ENCODE data around the gene SLX4IP. TPM values are rescaled to one million over a fixed set of nuclear protein-coding genes. Genes with fewer than 3 reads are reported as not detected.

SLX4IP gene
- total and polyA plus RNA-seq, 2 of the 13 experiments (the other 11 are each of a cell fraction or from before 2014, with no cell fraction given) = 3.6 to 7.3 TPM

DNA sequence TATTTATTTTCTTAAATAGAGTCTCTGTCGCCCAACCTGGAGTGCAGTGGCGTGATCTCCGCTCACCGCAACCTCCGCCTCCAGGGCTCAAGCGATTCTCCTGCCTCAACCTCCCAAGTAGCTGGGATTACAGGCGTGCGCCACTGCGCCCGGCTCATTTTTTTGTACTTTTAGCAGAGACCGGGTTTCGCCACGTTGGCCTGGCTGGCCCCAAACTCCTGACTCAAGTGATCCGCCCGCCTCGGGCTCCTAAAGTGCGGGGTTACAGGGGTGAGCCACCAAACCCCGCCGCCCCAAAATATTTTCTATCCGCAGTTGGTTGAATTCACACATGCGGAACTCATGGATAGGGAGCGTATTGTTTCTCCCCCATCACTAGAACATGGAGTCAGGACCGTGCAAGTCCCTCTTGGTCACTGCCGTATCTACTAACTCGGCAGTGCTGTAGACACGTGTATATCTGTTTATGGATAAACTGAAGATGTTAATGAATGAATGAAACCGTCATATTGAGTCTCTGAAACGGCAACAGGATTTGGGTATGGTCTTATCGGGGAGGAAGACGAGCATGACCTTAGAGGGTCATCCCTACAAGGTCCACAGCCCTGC, 2.0 kb upstream of the SLX4IP start (continued):
- TF ChIP-seq, protein P1, sequence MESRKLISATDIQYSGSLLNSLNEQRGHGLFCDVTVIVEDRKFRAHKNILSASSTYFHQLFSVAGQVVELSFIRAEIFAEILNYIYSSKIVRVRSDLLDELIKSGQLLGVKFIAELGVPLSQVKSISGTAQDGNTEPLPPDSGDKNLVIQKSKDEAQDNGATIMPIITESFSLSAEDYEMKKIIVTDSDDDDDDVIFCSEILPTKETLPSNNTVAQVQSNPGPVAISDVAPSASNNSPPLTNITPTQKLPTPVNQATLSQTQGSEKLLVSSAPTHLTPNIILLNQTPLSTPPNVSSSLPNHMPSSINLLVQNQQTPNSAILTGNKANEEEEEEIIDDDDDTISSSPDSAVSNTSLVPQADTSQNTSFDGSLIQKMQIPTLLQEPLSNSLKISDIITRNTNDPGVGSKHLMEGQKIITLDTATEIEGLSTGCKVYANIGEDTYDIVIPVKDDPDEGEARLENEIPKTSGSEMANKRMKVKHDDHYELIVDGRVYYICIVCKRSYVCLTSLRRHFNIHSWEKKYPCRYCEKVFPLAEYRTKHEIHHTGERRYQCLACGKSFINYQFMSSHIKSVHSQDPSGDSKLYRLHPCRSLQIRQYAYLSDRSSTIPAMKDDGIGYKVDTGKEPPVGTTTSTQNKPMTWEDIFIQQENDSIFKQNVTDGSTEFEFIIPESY (CRISPR knock-in tag; IDR thresholded peaks at IDR 0.05) = peak; percentile 59; the same call in 1 of the 2 replicates
- TF ChIP-seq ZNF235 (CRISPR knock-in tag; IDR thresholded peaks at IDR 0.05; ENCODE audit: borderline replicate concordance) (peak; percentile 12; the same call in 1 of the 2 replicates), GABPA (IDR thresholded peaks at IDR 0.05; ENCODE audit: low read depth, low read length) (no peak), GABPA (CRISPR knock-in tag; IDR thresholded peaks at IDR 0.05; ENCODE audit: low read depth) (0 out of 2 replicates have a peak, but pooled peaks have one; percentile 21), ZNF101 (CRISPR knock-in tag; IDR thresholded peaks at IDR 0.05; ENCODE audit: borderline replicate concordance, low read depth) (0 out of 2 replicates have a peak, but pooled peaks have one; percentile 43), ZNF556 (CRISPR knock-in tag; IDR thresholded peaks at IDR 0.05; ENCODE audit: borderline replicate concordance) (0 out of 2 replicates have a peak, but pooled peaks have one; percentile 45), NFKB2 (CRISPR knock-in tag; IDR thresholded peaks at IDR 0.05; ENCODE audit: borderline replicate concordance) (0 out of 2 replicates have a peak, but pooled peaks have one; percentile 16), ZSCAN12 (CRISPR knock-in tag; IDR thresholded peaks at IDR 0.05) (0 out of 2 replicates have a peak, but pooled peaks have one; percentile 26), ISX (CRISPR knock-in tag; conservative IDR thresholded peaks at IDR 0.05) (0 out of 2 replicates have a peak, but pooled peaks have one; percentile 58), RAD21 (CRISPR knock-in tag; IDR thresholded peaks at IDR 0.05) (0 out of 2 replicates have a peak, but pooled peaks have one; percentile 9), ZSCAN25 (CRISPR knock-in tag; IDR thresholded peaks at IDR 0.05) (0 out of 2 replicates have a peak, but pooled peaks have one; percentile 26), PRPF4 (IDR thresholded peaks at IDR 0.05; ENCODE audit: low read depth, low read length, poor library complexity, severe bottlenecking) (peak; percentile 84), PCBP1 (IDR thresholded peaks at IDR 0.05; ENCODE audit: borderline replicate concordance, low read depth, low read length) (0 out of 2 replicates have a peak, but pooled peaks have one; percentile 0), MYC (CRISPR knock-in tag; IDR thresholded peaks at IDR 0.05; ENCODE audit: borderline replicate concordance) (no peak)
- TF ChIP-seq, protein P2, sequence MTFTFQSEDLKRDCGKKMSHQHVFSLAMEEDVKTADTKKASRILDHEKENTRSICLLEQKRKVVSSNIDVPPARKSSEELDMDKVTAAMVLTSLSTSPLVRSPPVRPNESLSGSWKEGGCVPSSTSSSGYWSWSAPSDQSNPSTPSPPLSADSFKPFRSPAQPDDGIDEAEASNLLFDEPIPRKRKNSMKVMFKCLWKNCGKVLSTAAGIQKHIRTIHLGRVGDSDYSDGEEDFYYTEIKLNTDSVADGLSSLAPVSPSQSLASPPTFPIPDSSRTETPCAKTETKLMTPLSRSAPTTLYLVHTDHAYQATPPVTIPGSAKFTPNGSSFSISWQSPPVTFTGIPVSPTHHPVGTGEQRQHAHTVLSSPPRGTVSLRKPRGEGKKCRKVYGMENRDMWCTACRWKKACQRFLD (CRISPR knock-in tag; IDR thresholded peaks at IDR 0.05; ENCODE audit: borderline replicate concordance) = no peak
- TF ChIP-seq, protein P3, sequence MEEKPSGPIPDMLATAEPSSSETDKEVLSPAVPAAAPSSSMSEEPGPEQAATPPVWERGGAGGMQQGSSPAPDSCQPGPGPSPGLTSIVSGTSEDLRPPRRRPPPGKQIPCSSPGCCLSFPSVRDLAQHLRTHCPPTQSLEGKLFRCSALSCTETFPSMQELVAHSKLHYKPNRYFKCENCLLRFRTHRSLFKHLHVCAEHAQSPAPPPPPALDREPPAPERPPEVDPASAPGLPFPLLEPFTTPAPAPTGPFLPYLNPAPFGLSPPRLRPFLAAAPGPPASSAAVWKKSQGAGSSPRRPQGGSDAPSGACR (CRISPR knock-in tag; IDR thresholded peaks at IDR 0.05) = no peak
- TF ChIP-seq, protein P4, sequence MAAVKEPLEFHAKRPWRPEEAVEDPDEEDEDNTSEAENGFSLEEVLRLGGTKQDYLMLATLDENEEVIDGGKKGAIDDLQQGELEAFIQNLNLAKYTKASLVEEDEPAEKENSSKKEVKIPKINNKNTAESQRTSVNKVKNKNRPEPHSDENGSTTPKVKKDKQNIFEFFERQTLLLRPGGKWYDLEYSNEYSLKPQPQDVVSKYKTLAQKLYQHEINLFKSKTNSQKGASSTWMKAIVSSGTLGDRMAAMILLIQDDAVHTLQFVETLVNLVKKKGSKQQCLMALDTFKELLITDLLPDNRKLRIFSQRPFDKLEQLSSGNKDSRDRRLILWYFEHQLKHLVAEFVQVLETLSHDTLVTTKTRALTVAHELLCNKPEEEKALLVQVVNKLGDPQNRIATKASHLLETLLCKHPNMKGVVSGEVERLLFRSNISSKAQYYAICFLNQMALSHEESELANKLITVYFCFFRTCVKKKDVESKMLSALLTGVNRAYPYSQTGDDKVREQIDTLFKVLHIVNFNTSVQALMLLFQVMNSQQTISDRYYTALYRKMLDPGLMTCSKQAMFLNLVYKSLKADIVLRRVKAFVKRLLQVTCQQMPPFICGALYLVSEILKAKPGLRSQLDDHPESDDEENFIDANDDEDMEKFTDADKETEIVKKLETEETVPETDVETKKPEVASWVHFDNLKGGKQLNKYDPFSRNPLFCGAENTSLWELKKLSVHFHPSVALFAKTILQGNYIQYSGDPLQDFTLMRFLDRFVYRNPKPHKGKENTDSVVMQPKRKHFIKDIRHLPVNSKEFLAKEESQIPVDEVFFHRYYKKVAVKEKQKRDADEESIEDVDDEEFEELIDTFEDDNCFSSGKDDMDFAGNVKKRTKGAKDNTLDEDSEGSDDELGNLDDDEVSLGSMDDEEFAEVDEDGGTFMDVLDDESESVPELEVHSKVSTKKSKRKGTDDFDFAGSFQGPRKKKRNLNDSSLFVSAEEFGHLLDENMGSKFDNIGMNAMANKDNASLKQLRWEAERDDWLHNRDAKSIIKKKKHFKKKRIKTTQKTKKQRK (IDR thresholded peaks at IDR 0.05; ENCODE audit: low read length) = no peak
- TF ChIP-seq, protein P5, sequence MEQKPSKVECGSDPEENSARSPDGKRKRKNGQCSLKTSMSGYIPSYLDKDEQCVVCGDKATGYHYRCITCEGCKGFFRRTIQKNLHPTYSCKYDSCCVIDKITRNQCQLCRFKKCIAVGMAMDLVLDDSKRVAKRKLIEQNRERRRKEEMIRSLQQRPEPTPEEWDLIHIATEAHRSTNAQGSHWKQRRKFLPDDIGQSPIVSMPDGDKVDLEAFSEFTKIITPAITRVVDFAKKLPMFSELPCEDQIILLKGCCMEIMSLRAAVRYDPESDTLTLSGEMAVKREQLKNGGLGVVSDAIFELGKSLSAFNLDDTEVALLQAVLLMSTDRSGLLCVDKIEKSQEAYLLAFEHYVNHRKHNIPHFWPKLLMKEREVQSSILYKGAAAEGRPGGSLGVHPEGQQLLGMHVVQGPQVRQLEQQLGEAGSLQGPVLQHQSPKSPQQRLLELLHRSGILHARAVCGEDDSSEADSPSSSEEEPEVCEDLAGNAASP (CRISPR knock-in tag; IDR thresholded peaks at IDR 0.05; ENCODE audit: borderline replicate concordance) = 0 out of 2 replicates have a peak, but pooled peaks have one; percentile 13
